ENCODE measurements around the gene RAD51B.

Gene RAD51B

GRCh38 chr14:67971627-67972625, 152.3 kb downstream of the RAD51B start (continued):
- no peak for TF ChIP-seq YY2 (tag by site-specific recombination; IDR thresholded peaks at IDR 0.05)
- TF ChIP-seq ZNF501 (tag by site-specific recombination; IDR thresholded peaks at IDR 0.05): 0 out of 2 replicates have a peak, but pooled peaks have one; percentile 45
- no peak for TF ChIP-seq KLF9 (tag by site-specific recombination; IDR thresholded peaks at IDR 0.05; ENCODE audit: low read depth)
- TF ChIP-seq ZNF202 (tag by site-specific recombination; IDR thresholded peaks at IDR 0.05; ENCODE audit: borderline replicate concordance): no peak
- TF ChIP-seq ZNF404 (tag by site-specific recombination; IDR thresholded peaks at IDR 0.05): no peak
- TF ChIP-seq ZSCAN23 (tag by site-specific recombination; IDR thresholded peaks at IDR 0.05): no peak
- peak; percentile 18; the same call in 1 of the 2 replicates for TF ChIP-seq TSHZ1 (tag by site-specific recombination; IDR thresholded peaks at IDR 0.05; ENCODE audit: borderline replicate concordance)
- no peak for TF ChIP-seq SCRT2 (tag by site-specific recombination; IDR thresholded peaks at IDR 0.05)
- TF ChIP-seq GFI1B (tag by site-specific recombination; IDR thresholded peaks at IDR 0.05): no peak
- no peak for TF ChIP-seq ZNF133 (tag by site-specific recombination; IDR thresholded peaks at IDR 0.05)
- no peak for TF ChIP-seq PRDM2 (tag by site-specific recombination; IDR thresholded peaks at IDR 0.05; ENCODE audit: borderline replicate concordance)
- no peak for TF ChIP-seq ZNF555 (tag by site-specific recombination; conservative IDR thresholded peaks at IDR 0.05)
- TF ChIP-seq TCF7L2 (IDR thresholded peaks at IDR 0.05; ENCODE audit: borderline replicate concordance, low read depth, low read length): no peak
- TF ChIP-seq ZNF76 (tag by site-specific recombination; IDR thresholded peaks at IDR 0.05; ENCODE audit: borderline replicate concordance, low read depth): no peak
- TF ChIP-seq ZBTB17 (tag by site-specific recombination; IDR thresholded peaks at IDR 0.05): 0 out of 2 replicates have a peak, but pooled peaks have one; percentile 19
- peak; percentile 45 for TF ChIP-seq KLF10 (tag by site-specific recombination; IDR thresholded peaks at IDR 0.05)
- no peak for TF ChIP-seq PBX3 (CRISPR knock-in tag; IDR thresholded peaks at IDR 0.05)
- 0 out of 2 replicates have a peak, but pooled peaks have one; percentile 26 for TF ChIP-seq ZNF664 (tag by site-specific recombination; IDR thresholded peaks at IDR 0.05)
- TF ChIP-seq ZBTB44 (tag by site-specific recombination; IDR thresholded peaks at IDR 0.05): no peak
- no peak for TF ChIP-seq ZNF654 (tag by site-specific recombination; IDR thresholded peaks at IDR 0.05; ENCODE audit: low read depth)
- TF ChIP-seq PRDM1 (tag by site-specific recombination; IDR thresholded peaks at IDR 0.05): no peak
- TF ChIP-seq ZNF174 (tag by site-specific recombination; IDR thresholded peaks at IDR 0.05): no peak
- no peak for TF ChIP-seq ZNF280D (tag by site-specific recombination; IDR thresholded peaks at IDR 0.05)

Measured in HEK293 (cell line).